RWPE1 (cell line): Measurements from ENCODE around the gene EFCAB14.
"Not testable (repeated sequence)": the region's sequence is repeated elsewhere in the genome, so short reads cannot be mapped to it uniquely, and the experiment has no call there.

Experiments
- CTCF ChIA-PET: fragments of 350-600 bp; sonication (Branson Sonifier 250); formaldehyde crosslinking; extraction: SDS; loops from one replicate; lab custom pipeline; 2021; lab: Yijun Ruan, JAX
- POLR2A ChIA-PET: fragments of 400-600 bp; formaldehyde crosslinking; extraction: SDS; loops from one replicate; lab custom pipeline; 2020; ENCODE audit warnings: antibody characterized with exemption; ENCODE audit not compliant: low non-redundant PET; lab: Yijun Ruan, JAX
- DNase-seq: peaks from one replicate; pipeline ENCODE4 v3.0.0; 2012; ENCODE audit warnings: low spot score
- H3K27ac ChIP-seq: fragments of 450-650 bp; 2 replicates; pipeline ENCODE4 v1.5.1; 2017
- CTCF ChIP-seq: fragments of 450-650 bp; conservative IDR thresholded peaks from 2 replicates; pipeline ENCODE4 v1.5.1; 2017; ENCODE audit warnings: low read depth, mild to moderate bottlenecking

The EFCAB14 gene

GRCh38 chr1:46714976-46715375, 3.9 kb downstream of the EFCAB14 start:
- POLR2A ChIA-PET = no interaction called here
- no peak for DNase-seq
- no peak overlapping the region for H3K27ac ChIP-seq
- CTCF ChIA-PET = interaction anchor here (2.6 kb wide), 1 partner anchor 10 kb away, joined by 7 read pairs; no protein-coding TSS in a partner anchor
- TF ChIP-seq CTCF = no peak

GRCh38 chr1:46708121-46708520, 10.8 kb downstream of the EFCAB14 start:
- CTCF ChIA-PET = interaction anchor here (0.7 to 1.5 kb wide), 2 partner anchors 17 to 206 kb away, joined by 3 read pairs; no protein-coding TSS in a partner anchor

GRCh38 chr1:46705408-46705807, 13.5 kb downstream of the EFCAB14 start:
- no peak for DNase-seq
- POLR2A ChIA-PET = no interaction called here
- H3K27ac ChIP-seq = no peak overlapping the region
- CTCF ChIA-PET = no interaction called here
- no peak for TF ChIP-seq CTCF

More at GRCh38 chr1:46708121-46708520, 10.8 kb downstream of the EFCAB14 start:
- no peak for TF ChIP-seq CTCF
- no peak for DNase-seq
- POLR2A ChIA-PET = no interaction called here
- no peak overlapping the region for H3K27ac ChIP-seq

- ChIA-PET POLR2A (interaction anchor here (0.7 kb wide), 1 partner anchor 1388 kb away, joined by 4 read pairs; no protein-coding TSS in a partner anchor), CTCF (no interaction called here)
- no peak overlapping the region for H3K27ac ChIP-seq
- no peak for DNase-seq
- no peak for TF ChIP-seq CTCF
Observed at GRCh38 chr1:46703927-46704641, 14.8 kb downstream of the EFCAB14 start.

- POLR2A ChIA-PET = no interaction called here
Observed at GRCh38 chr1:46699666-46700065, 19.2 kb downstream of the EFCAB14 start.

GRCh38 chr1:46697053-46697452, 21.9 kb downstream of the EFCAB14 start:
- ChIA-PET POLR2A (no interaction called here), CTCF (no interaction called here)
- H3K27ac ChIP-seq = no peak overlapping the region
- TF ChIP-seq CTCF = no peak
- DNase-seq = no peak

More at GRCh38 chr1:46699666-46700065, 19.2 kb downstream of the EFCAB14 start:
- TF ChIP-seq CTCF = no peak
- no peak for DNase-seq
- CTCF ChIA-PET = no interaction called here
- no peak overlapping the region for H3K27ac ChIP-seq

GRCh38 chr1:46694676-46695075, 24.2 kb downstream of the EFCAB14 start:
- H3K27ac ChIP-seq, POLR2A ChIA-PET, DNase-seq, CTCF ChIA-PET: not testable (repeated sequence)
